ENCODE results near the gene THSD7A.
A peak's percentile ranks its signal among the peaks of the same experiment; 100 is the strongest.

THSD7A gene

GRCh38 chr7:11743548-11743947, 88.5 kb downstream of the THSD7A start:
- TF ChIP-seq CTCF (IDR thresholded peaks at IDR 0.05; ENCODE audit: low read depth, low read length, missing control alignments), result no peak
- in situ Hi-C loops (cut with HindIII; ENCODE audit: low sequenced_read_pairs), result no loop called here
- no peak overlapping the region for H3K4me3 ChIP-seq (ENCODE audit: low read depth, low read length)
- no peak for DNase-seq (ENCODE audit: low read depth)

GRCh38 chr7:11743016-11743415, 89.0 kb downstream of the THSD7A start:
- no peak for DNase-seq (ENCODE audit: low read depth)
- no peak for TF ChIP-seq CTCF (IDR thresholded peaks at IDR 0.05; ENCODE audit: low read depth, low read length, missing control alignments)
- in situ Hi-C loops (cut with HindIII; ENCODE audit: low sequenced_read_pairs), result no loop called here
- H3K4me3 ChIP-seq (ENCODE audit: low read depth, low read length), result no peak overlapping the region

- no peak for TF ChIP-seq CTCF (IDR thresholded peaks at IDR 0.05; ENCODE audit: low read depth, low read length, missing control alignments)
- H3K4me3 ChIP-seq (ENCODE audit: low read depth, low read length), result no peak overlapping the region
- in situ Hi-C loops (cut with HindIII; ENCODE audit: low sequenced_read_pairs), result no loop called here
- peak; percentile 27 for DNase-seq (ENCODE audit: low read depth)
Measured at GRCh38 chr7:11742496-11742895, 89.5 kb downstream of the THSD7A start.

- no peak for TF ChIP-seq CTCF (IDR thresholded peaks at IDR 0.05; ENCODE audit: low read depth, low read length, missing control alignments)
- no peak for DNase-seq (ENCODE audit: low read depth)
- in situ Hi-C loops (cut with HindIII; ENCODE audit: low sequenced_read_pairs), result no loop called here
- no peak overlapping the region for H3K4me3 ChIP-seq (ENCODE audit: low read depth, low read length)
Measured at GRCh38 chr7:11737723-11738122, 94.3 kb downstream of the THSD7A start.

- TF ChIP-seq CTCF (IDR thresholded peaks at IDR 0.05; ENCODE audit: low read depth, low read length, missing control alignments), result no peak
- H3K4me3 ChIP-seq (ENCODE audit: low read depth, low read length), result no peak overlapping the region
- in situ Hi-C loops (cut with HindIII; ENCODE audit: low sequenced_read_pairs), result no loop called here
- DNase-seq (ENCODE audit: low read depth), result no peak
Measured at GRCh38 chr7:11732207-11732606, 99.8 kb downstream of the THSD7A start.

- H3K4me3 ChIP-seq (ENCODE audit: low read depth, low read length), result no peak overlapping the region
- no peak for TF ChIP-seq CTCF (IDR thresholded peaks at IDR 0.05; ENCODE audit: low read depth, low read length, missing control alignments)
- in situ Hi-C loops (cut with HindIII; ENCODE audit: low sequenced_read_pairs), result no loop called here
- DNase-seq (ENCODE audit: low read depth), result no peak
Measured at GRCh38 chr7:11730725-11731124, 101.3 kb downstream of the THSD7A start.

- in situ Hi-C loops (cut with HindIII; ENCODE audit: low sequenced_read_pairs), result no loop called here
- H3K4me3 ChIP-seq (ENCODE audit: low read depth, low read length), result no peak overlapping the region
- TF ChIP-seq CTCF (IDR thresholded peaks at IDR 0.05; ENCODE audit: low read depth, low read length, missing control alignments), result no peak
- DNase-seq (ENCODE audit: low read depth), result no peak
Measured at GRCh38 chr7:11727864-11728263, 104.1 kb downstream of the THSD7A start.

Data from astrocyte of the cerebellum (primary cell).